Caki2 (cell line): ENCODE data around the gene CAVIN2. TPM values are rescaled to one million over a fixed set of nuclear protein-coding genes. Genes with fewer than 3 reads are reported as not detected.

Experiments
- DNase-seq: peaks from one replicate; pipeline ENCODE4 v3.0.0-alpha.2; 2015; ENCODE audit warnings: low read depth
- in situ Hi-C: cut with HindIII; loops from 2 replicates; pipeline ENCODE4 v1.10.0; 2016; ENCODE audit warnings: low sequenced_read_pairs, low pct_unique_long_range_greater_than_20kb, mixed read lengths
- total RNA-seq: library from RNA; depleted of rRNA; stranded (reverse); fragments of >200 nt; shearing (Covaris generic); gene quantifications from 2 replicates; pipeline ENCODE4 v1.2.3, GENCODE V29; 2014; ENCODE audit warnings: low replicate concordance

Gene CAVIN2
- total RNA-seq, 1 experiment from 2014 or later: 0.84 TPM

DNA sequence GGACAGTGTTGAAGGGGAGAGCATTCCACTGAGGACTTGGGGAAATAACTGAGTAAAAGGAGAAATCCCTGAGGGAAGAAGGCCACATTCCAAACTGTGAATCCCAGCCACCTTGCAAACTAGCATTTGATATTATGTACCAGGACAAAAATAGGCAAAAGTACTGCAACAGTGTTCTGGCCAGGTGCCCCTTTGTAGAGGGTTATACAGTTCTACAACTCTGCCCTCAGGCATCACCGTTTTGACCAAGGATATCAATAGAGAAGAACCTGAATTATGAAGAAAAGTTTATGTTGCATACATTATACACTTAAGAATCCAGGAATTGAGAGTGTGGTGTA is 20.6 kb upstream of the CAVIN2 start:
- in situ Hi-C loops: no loop called here
- DNase-seq: no peak

DNA sequence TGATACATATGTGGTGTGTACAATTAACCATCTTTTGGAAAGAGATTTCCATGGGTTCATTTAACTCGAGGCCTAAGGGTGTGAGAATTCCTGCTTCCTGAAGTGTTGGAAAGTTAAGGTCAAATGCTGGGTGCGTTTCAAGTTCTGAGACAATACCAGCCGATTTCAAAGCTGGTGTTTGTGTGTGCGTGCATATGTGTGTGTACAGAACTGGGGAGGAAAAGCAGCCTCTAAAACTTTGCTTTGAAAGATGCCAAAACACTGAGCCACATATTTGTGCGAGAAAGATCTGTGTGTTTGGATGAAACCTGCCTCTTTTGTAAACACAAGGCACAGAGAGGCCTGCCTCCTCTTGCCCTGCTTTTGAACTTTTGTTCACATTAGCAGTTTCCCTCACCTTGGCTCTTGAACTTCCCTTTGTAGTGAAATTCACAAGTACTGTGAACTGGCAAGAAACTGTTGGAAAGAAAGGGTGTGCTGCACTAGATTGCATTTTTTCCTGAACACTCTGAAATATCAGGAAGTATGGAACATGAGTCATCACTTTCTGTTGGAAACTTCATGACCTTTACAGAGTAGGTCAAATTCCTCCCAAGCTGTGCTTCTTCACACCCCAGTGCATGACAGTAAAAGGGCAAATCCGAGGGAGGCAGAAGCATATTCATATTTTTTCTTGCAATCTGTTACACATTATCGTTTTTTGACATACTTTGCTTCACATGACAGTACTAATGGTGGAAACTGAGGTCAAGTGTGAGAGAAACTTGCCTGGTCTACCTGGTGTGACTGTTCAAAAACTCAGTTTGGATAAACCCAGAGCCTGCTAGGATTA is 20.0 kb upstream of the CAVIN2 start:
- in situ Hi-C loops: no loop called here
- peak; percentile 91 for DNase-seq

DNA sequence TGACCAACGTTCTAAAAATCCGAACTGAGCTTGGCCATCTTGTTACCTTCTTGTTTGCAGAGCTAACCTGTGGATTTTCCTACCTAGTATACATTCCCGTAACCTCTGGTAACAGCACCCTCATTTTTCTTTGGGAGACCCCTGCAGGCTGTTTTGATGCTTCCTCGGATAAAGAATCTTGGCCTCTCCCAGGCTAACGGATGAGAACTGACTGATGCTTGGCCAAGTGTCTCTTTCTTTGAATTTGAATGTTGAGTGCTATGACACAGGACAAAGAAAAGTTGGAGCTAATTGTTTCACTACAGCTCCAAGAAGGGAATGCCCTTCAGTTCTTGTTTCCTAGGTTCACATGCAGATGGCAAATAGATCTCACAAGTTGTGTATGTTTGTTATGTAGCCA is 19.3 kb upstream of the CAVIN2 start:
- no peak for DNase-seq
- in situ Hi-C loops: no loop called here

DNA sequence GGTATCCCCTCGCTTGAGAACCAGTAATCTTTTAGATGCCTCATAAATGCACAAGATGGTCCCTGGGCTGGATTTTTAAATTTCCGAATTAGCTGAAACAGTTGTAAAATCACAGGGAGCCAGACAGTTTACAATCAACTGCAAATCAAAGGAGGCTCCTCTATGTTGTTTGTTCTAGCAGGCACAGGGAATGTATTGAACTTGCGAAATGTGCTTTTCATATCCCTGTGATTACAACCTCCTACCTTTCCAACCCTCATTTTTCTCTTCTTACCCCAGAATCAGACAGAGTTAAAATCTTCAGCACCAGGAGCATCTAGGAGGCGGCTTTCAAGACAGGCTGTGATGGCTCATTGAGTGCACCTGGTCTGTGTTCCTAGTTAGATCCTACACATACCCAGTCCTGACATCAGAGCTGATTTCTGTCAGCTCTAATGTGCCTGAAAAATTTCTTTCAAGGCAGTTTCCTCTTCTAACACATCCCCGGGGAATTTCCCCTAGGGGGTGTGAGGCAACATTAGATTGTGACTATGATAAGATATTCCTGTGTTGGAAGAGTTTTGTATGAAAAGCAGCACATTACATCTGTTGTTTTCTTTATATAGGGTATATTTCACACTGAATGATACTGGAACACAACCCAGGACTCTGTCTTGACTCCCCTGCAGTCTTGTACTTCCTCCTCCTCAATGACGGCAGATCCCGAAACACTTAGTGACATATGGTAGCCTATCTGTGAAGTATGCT is 17.9 kb upstream of the CAVIN2 start:
- in situ Hi-C loops: no loop called here
- no peak for DNase-seq

DNA sequence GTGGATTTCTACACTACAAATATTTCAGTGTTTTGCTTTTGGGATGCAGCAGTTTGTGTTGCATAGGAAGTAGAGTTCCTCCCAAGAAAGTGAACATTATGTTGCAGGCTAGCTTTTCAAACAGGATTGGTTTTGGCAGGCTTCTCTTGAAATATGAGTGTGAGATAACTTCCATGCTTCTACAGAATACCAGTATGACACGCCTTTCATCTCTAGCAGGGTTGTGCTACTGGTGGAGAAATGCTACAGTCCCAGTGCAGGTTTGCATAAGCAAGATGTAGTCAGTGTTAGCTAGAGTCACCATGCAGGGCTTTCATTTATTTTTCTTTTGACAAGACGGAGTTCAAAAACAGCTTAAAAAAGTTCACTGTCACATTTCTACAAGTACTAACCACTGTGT is 17.1 kb upstream of the CAVIN2 start:
- no peak for DNase-seq
- in situ Hi-C loops: no loop called here

DNA sequence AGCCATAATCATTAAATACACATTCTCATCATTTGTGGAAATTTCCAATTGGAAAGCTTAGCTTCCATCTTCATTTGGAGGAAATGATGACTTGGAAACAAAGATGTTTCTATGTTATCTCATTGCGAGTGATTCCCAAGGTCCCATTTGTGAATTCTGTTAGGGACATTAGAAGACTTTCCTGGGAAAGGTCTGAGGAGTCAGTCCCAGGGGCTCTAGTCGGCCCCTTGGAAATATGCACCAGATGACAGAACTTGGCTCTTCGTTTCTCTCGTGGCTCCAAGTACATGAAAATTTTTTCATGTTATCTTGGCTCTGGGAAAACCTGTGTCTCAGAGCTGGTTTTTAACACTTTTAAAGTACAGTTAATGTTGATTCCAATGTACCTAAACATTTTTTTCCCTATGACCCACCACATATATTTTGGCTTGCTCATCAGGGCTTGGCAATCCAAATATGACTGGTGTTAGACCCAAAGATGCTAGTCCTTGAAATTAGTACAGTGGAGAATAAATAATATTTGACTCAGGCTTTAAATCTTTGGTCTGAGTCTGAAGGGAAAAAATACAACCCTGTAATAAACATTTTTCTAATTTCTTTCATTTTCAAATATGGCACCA is 15.4 kb upstream of the CAVIN2 start:
- in situ Hi-C loops: no loop called here
- no peak for DNase-seq

DNA sequence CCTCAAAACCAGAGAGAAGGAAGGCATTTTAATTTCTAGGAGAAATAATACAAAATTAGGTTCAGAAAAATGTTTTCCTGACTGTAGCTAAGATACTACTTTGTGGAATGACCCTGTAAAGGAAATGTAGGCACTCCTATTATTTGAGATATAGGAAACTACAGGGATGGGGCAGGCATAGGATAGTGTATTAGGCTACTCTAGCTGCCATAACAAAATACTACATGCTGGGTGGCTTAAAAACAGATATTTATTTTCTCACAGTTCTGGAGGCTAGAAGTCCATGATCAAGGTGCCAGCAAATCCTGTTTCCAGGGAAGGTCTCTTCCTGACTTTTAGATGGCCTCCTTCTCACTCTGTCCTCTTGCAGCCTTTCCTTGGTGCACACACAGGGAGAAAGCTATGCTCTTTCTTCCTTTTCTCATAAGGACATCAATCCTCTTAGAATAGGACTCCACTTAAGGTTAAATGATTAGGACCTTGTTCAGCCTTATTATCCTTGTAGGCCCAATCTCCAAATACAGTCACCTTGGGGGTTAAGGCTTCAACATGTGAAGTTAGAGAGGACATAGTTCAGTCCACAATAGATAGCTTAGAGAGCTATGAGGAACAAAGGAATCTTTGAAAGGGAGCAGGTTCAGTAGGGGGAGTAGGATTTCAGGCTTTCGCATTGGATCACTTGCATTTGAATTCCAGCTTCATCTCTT is 14.0 kb upstream of the CAVIN2 start:
- no peak for DNase-seq
- in situ Hi-C loops: no loop called here

DNA sequence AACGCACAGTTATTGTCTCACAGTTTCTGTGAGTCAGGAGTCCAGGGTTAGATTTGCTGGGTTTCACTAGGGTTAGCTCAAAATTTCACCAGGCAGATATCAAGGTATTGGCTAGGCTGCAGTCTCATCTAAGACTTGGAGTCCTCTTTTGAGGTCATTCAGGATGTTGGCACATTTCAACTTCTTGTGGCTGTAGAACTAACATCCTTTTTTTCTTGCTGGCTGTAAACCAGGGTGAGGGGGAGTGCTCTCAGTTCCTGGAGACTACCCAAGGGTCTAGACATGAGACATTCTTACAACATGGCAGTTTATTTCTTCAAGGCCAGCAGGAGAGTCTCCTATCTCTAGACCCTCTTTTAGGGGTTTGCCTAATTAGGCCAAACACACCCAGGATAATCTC is 12.8 kb upstream of the CAVIN2 start:
- DNase-seq: no peak
- in situ Hi-C loops: no loop called here

DNA sequence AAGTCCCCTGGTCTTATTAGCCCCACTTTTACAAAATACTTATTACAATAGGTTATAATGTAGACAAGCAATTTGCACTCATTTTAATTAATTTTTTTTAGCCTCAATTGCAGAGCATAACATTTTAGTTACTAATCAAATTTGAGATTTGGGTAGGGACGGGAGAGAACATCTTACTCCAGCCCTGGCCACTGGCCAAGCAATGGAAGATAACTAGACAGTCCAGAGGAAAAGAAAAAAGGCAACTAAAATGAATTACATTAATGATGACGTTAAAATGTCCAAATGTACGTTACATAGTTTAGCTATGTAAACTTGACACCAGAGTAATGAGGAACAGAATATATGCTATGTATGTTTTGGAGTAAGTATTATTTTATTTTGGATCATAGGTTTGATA is 11.0 kb upstream of the CAVIN2 start:
- in situ Hi-C loops: no loop called here
- DNase-seq: no peak

DNA sequence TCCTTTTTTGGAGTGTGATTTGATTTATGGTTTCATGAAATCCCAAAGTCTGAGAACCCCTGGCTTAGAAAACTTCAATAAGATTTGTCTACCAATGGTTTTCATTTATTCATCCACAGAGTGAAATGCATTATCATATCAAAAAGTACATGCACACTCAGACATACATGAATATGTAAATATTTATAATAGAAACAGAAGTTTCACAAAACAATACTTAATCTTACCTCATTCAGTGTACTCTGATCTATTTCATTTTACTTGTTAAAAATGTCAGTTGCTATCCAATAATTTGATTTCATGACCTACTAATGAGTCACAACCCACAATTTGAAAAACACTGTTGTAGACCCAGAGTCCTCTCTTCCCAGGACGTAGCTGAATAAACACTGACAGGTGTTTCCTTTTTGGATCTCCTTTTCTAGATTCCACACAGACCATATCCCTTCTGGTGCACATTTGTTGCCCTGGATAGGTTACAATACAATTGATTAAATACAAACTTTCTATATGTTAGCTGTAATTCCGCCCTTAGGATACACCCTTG is 10.4 kb upstream of the CAVIN2 start:
- in situ Hi-C loops: no loop called here
- no peak for DNase-seq

DNA sequence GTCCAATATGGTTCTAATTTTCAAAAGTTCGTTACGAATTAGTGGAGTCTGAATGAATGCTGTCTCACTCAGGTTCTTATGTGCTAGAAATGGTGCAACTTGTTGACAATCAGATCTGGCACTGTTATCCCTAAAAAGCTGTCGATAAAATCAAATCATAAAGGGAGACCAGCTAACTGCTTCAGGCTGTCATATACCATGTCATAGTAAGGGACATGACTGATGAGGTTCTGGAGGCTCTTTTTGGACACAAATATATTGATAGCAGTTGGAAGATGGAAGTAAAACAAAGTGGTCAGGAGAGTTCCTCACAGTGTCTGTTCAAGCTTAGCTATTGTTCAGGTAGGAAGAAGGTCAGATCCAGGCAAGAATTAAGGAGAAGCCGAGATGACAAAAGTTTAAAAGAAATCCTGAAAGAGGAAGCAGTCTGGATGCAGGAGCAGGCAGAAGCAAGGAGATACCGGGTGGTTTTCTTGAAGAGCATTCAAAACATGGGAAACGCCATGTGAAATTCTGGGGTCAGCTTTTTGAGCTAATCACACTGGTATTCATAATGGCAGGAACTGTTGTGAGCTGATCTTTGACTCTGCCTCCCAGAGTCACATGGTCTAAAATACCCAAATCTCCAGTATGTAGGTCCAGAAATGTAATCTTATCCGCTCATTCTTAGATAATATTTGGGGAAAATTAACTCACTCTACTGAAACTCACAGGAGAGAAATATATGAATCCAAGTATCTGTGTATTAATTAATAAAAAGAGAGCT is 9.4 kb upstream of the CAVIN2 start:
- in situ Hi-C loops: no loop called here
- no peak for DNase-seq

DNA sequence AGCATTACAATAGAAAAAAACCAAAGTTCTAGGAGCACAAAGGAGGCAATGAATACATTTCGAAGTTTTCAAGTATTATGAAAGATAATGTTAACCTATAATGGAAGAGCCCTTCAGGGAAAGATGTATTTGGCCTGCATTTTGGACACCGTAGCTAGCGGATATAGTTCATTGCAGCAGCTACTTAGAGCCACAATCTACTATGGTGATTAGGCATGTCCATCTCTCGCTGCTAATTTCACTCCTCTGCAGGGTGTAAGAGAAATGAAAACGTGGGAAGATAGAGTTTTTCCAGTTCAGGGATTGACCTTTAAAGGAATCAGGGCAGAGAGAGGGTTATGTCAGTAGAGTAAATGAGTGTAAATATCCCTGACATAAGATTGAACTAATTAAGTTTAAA is 8.5 kb upstream of the CAVIN2 start:
- in situ Hi-C loops: no loop called here
- no peak for DNase-seq

DNA sequence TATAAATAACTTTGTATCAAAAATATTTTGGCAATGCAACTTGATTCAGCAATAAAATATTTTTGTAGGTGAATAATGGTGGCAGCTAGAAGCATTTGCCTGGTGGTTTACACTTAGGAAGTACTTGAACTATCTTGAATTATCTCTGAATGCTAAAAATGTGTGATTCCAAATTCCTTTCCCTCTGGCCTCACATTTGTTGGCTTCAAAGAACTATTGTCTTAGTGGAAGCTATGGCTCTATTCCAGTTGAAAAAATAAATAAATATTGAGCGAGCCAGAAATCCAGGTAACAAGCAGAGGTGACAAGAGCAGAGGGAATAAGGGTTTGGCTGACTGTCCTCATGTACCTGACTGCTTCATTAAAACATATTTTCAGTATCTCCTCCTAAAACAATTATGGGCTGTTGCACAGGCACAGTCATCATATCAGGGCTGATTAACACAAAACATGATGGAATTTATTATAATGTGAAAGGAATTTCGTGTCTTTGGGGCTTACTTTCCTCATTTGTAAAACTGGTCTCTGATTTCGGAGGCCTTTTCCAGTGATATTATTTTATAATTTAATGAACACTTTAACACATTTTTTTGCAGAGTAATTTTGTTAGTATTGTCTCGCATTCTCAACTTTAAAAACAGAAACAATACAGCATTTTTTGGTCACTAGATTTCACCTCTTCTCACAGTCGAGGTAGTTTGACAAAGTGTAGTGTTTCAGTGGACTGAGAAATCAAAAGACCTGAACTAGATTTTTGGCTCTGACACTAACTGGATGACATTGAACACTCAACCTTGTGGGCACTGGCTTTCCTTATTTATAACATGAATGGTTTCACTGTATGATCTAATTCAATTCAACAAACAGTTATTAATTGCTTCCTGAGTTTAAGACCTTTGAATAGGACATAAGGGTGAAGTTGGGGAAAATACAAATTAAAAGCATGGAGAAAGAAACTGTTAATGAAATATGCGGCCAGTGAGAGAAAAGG is 7.8 kb upstream of the CAVIN2 start:
- in situ Hi-C loops: no loop called here

DNA sequence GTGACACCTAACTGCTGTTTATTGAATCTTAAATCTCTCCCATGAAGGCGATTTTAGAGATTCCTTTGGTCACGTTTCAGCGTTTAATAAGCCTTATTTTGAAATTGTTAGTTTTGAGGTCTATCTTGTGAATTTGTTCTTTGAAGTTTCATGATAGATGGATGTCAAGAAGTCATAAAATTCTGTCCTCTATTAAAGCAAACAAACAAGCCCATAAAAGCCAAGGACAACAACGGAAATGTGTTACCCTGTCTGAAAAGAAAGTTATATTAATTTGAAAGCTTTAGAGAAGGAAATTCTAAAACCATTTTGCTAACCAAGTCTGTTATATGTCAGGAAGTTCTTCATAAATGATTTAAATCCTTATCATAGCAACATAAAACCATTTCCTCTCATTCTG is 7.0 kb upstream of the CAVIN2 start:
- in situ Hi-C loops: no loop called here
- no peak for DNase-seq

More for the DNA sequence above, 7.8 kb upstream of the CAVIN2 start:
- no peak for DNase-seq

DNA sequence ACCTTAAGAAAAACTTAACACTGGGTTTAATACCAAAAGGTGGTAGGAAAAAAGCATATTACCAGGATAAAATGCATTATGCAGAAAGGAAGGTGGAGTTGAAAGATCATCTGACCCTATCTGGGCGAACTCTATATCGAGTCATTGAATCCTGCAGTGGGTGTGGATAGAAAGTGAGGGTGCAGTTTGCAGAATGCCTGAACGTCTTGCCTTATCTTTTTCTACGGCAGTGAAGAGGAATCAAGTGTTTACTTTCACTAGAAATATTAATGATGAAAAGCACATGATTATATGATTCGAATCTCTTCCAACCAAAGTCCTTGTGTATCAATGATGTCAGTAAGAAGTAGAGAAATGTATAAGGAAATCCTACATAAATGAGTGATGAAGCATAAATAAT is 4.3 kb upstream of the CAVIN2 start:
- in situ Hi-C loops: no loop called here
- no peak for DNase-seq

DNA sequence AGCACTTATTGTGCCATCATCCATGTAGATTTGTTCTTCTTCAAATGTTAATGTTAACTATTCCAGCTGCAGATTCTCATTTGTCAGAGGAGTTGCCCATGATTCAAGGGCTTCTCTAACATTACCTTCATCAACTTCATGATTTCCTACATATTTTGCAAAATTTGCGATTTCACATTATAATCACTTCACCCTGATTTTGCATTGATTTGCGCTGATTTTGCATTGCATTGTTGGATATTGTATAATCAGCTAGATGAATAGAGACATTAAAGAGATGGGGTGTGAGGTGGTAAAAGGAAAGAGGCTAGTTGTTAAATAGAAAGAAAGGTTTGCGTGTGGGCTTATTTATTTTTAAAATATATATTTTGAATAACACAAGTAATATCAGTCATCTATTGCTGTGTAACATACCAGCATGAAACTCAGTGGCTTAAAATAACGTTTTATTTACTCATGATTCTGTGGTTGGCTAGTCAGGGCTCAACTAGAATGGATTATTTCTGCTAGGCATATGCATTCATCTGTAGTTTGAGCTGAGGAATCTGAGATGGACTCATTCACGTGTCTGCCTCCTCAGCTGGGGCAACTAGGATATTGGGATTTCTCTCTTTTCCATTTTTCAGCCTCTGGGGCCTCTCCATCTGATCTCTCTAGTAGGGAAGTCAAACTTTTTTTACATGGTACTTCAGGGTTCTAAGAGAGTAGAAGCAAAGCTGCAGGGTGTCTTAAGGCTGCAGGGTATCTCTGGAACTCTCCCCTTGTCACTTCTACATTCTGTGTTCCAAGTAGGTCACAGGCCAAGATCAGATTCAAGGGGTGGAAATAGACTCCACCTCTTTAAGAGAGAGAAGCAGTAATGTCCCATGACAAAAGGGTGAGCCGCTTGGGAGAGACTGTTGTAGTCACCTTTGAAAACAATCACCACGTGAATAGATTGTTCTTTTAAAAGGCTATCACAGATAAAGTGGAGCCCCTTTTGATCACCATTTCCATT is 2.2 kb upstream of the CAVIN2 start:
- DNase-seq: no peak
- in situ Hi-C loops: no loop called here
